SU-DHL-6 (cell line): ENCODE results near the gene TMIE.

Experiments used
- EZH2phosphoT487 ChIP-seq: fragments of 200-600 bp; sonication (generic), shearing (Covaris generic); conservative IDR thresholded peaks from 2 replicates; pipeline ENCODE4 v1.6.1; 2018; ENCODE audit warnings: mild to moderate bottlenecking, antibody characterized with exemption, low read length, moderate library complexity, mixed read lengths
- TF ChIP-seq, protein P1 (sequence below): fragments of 200-600 bp; sonication (generic); IDR thresholded peaks from one replicate; pipeline ENCODE4 v1.5.1; 2017; ENCODE audit warnings: antibody characterized with exemption, mild to moderate bottlenecking, low read length, moderate library complexity; ENCODE audit not compliant: insufficient read depth, poor library complexity, severe bottlenecking

DNA sequence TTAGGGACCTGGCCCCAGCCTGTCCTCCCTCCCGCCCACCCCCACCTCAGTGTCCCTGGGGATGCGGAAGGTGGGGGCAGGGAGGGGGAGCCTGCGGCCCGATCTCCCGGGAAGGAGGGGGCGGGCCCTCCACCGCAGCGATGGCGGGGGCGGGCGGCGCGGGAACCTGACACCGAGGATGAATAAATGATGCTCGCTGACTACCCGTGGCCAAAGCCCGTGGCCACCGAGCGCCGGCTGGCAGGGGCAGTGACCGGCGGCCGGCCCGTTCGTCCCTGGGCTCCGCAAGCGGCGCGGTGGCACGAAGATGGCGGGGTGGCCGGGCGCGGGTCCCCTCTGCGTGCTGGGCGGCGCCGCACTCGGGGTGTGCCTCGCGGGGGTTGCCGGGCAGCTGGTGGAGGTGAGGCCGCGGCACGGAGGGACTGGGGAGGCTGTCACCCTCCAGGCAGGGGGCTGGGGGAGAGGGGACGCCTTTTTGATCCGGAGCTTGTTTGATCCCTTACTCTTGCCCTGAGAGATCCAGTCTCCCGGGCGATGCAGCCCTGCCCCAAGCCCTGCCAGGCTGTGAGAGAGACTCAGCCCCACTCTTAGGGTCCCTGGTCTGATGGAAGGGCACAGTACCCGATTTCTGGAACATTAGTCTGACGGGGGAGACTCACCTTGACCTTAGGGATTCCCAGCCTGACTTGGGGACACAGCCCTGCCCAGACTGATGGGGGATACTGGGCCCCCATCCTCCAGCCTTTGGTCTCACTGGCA is at the start of gene TMIE:
- no peak for TF ChIP-seq EZH2phosphoT487
- TF ChIP-seq, protein P1, sequence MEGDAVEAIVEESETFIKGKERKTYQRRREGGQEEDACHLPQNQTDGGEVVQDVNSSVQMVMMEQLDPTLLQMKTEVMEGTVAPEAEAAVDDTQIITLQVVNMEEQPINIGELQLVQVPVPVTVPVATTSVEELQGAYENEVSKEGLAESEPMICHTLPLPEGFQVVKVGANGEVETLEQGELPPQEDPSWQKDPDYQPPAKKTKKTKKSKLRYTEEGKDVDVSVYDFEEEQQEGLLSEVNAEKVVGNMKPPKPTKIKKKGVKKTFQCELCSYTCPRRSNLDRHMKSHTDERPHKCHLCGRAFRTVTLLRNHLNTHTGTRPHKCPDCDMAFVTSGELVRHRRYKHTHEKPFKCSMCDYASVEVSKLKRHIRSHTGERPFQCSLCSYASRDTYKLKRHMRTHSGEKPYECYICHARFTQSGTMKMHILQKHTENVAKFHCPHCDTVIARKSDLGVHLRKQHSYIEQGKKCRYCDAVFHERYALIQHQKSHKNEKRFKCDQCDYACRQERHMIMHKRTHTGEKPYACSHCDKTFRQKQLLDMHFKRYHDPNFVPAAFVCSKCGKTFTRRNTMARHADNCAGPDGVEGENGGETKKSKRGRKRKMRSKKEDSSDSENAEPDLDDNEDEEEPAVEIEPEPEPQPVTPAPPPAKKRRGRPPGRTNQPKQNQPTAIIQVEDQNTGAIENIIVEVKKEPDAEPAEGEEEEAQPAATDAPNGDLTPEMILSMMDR: no peak
